Smooth muscle cell (in vitro differentiated cells): ENCODE results near the gene ADORA2B. TPM values are rescaled to one million over a fixed set of nuclear protein-coding genes. Genes with fewer than 3 reads are reported as not detected.

Source experiments
- DNase-seq: peaks from one replicate; lab custom pipeline; 2025; ENCODE audit not compliant: unreplicated experiment; lab: John Stamatoyannopoulos, UW
- H2AFZ ChIP-seq: fragments of 200-600 bp; sonication (generic); 2 replicates; pipeline ENCODE4 v1.6.0; 2016; ENCODE audit warnings: antibody characterized with exemption, low read depth, mild to moderate bottlenecking
- H3F3A ChIP-seq: fragments of 200-600 bp; sonication (generic); 2 replicates; pipeline ENCODE4 v1.6.0; 2017; ENCODE audit warnings: antibody characterized with exemption, low read depth
- H3K27ac ChIP-seq: fragments of 200-600 bp; sonication (generic); 2 replicates; pipeline ENCODE4 v1.5.1; 2016; ENCODE audit warnings: low read depth, mild to moderate bottlenecking
- H3K27me3 ChIP-seq: fragments of 200-600 bp; sonication (generic); 2 replicates; pipeline ENCODE4 v1.6.1; 2016; ENCODE audit warnings: low read depth, mild to moderate bottlenecking
- H3K36me3 ChIP-seq: fragments of 200-600 bp; sonication (generic); 2 replicates; pipeline ENCODE4 v1.5.1; 2016; ENCODE audit warnings: low read depth
- H3K4me1 ChIP-seq: fragments of 200-600 bp; sonication (generic); 2 replicates; pipeline ENCODE4 v1.5.1; 2016; ENCODE audit warnings: low read depth
- H3K4me2 ChIP-seq: fragments of 200-600 bp; sonication (generic); 2 replicates; pipeline ENCODE4 v1.6.0; 2016; ENCODE audit warnings: mild to moderate bottlenecking
- H3K4me3 ChIP-seq: fragments of 200-600 bp; sonication (generic); 2 replicates; pipeline ENCODE4 v1.5.1; 2016; ENCODE audit warnings: mild to moderate bottlenecking
- H3K79me2 ChIP-seq: fragments of 200-600 bp; sonication (generic); 2 replicates; pipeline ENCODE4 v1.6.0; 2016; ENCODE audit warnings: low read depth, mild to moderate bottlenecking
- H3K9ac ChIP-seq: fragments of 200-600 bp; sonication (generic); 2 replicates; pipeline ENCODE4 v1.6.0; 2016; ENCODE audit warnings: low read depth
- H3K9me3 ChIP-seq: fragments of 200-600 bp; sonication (generic); replicated peaks from 2 replicates; pipeline ENCODE4 v1.5.1; 2016; ENCODE audit warnings: low read depth
- H4K20me1 ChIP-seq: fragments of 200-600 bp; sonication (generic); 2 replicates; pipeline ENCODE4 v1.6.0; 2016; ENCODE audit warnings: low read depth
- WGBS: methylation state at CpG from one replicate; pipeline ENCODE4 v1.1.7; 2016; ENCODE audit warnings: low lambda C conversion rate; 5-methylcytosine and 5-hydroxymethylcytosine counted together
- polyA plus RNA-seq: library from polyadenylated mRNA; unstranded; fragments of >200 nt; fragmentation: Nextera tagmentation; extraction: Ambion mirVana; gene quantifications from 2 replicates; pipeline ENCODE4 v1.2.1, GENCODE V29; 2016
- total RNA-seq: library from RNA; depleted of rRNA; stranded (reverse); fragments of >200 nt; gene quantifications from 2 replicates; pipeline ENCODE4 v1.2.3, GENCODE V29; 2014
- TF ChIP-seq, protein P1 (sequence below): fragments of 200-600 bp; sonication (generic); IDR thresholded peaks from 2 replicates; pipeline ENCODE4 v1.5.1; 2017; ENCODE audit warnings: borderline replicate concordance, mild to moderate bottlenecking, antibody characterized with exemption; ENCODE audit not compliant: insufficient read depth, poor library complexity, severe bottlenecking

The ADORA2B gene
- total and polyA plus RNA-seq, 2 experiments from 2014 or later, result 14.2 to 17.0 TPM

DNA sequence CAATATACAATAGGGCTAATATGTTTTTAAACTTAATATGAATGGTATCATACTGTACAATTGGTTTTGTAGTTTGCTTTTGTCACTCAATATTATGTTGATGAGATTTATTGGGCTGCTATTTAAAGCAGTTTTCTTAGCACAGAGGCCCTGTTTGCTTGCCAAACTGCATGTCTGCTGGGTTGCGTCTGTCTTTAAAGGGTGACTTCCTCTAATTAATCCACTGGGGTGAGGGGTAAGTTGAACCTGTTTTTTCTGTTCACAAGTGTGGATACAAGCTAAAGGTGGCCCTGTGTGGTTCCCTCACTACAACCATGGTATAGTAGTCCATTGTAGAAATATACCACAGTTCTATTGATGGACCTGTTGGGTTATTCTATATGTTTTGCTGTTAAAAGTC lies 74.4 kb downstream of the ADORA2B start:
- no peak for DNase-seq
- Histone ChIP-seq H4K20me1 (peaks cover 16% of the 10 kb centered on the region), H3K79me2 (peaks cover 39% of the 10 kb centered on the region)

DNA sequence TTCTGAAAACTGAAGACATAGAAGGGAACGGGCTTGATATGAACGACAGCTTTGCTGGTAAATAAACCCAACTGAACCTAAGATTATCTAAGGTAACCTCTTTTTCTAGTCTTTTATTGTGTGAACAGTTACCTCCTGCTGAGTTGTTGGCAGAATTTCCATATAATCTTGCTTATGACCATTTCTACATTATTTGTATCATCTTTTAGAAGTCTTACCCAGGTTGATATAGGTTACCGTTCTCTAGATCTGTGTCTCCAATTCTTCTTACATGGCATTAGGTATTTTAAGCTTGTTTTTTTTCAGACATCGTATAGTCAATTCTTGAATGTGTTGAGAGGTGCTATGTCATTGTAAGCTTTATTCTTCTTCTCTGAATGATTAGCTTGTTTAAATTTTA lies 79.0 kb downstream of the ADORA2B start:
- WGBS, result 72% methylated on average over 4 of the region's 4 CpGs
- Histone ChIP-seq H3K27ac (no peak overlapping the region), H4K20me1 (peaks cover 19% of the 10 kb centered on the region), H3K4me1 (peaks cover 4% of the 10 kb centered on the region), H3K79me2 (peaks cover 9% of the 10 kb centered on the region), H3K4me2 (no peak overlapping the region), H3K9ac (no peak overlapping the region), H3K4me3 (no peak overlapping the region), H2AFZ (no peak overlapping the region), H3K9me3 (no peaks in the 10 kb centered on the region), H3K36me3 (peaks cover 20% of the 10 kb centered on the region), H3F3A (peaks cover 32% of the 10 kb centered on the region), H3K27me3 (no peaks in the 10 kb centered on the region)
- no peak for DNase-seq
- TF ChIP-seq, protein P1, sequence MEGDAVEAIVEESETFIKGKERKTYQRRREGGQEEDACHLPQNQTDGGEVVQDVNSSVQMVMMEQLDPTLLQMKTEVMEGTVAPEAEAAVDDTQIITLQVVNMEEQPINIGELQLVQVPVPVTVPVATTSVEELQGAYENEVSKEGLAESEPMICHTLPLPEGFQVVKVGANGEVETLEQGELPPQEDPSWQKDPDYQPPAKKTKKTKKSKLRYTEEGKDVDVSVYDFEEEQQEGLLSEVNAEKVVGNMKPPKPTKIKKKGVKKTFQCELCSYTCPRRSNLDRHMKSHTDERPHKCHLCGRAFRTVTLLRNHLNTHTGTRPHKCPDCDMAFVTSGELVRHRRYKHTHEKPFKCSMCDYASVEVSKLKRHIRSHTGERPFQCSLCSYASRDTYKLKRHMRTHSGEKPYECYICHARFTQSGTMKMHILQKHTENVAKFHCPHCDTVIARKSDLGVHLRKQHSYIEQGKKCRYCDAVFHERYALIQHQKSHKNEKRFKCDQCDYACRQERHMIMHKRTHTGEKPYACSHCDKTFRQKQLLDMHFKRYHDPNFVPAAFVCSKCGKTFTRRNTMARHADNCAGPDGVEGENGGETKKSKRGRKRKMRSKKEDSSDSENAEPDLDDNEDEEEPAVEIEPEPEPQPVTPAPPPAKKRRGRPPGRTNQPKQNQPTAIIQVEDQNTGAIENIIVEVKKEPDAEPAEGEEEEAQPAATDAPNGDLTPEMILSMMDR, result no peak

More for the DNA sequence above, 74.4 kb downstream of the ADORA2B start:
- Histone ChIP-seq H2AFZ (no peak overlapping the region), H3K9ac (no peak overlapping the region), H3K27me3 (no peaks in the 10 kb centered on the region), H3K36me3 (peaks cover 3% of the 10 kb centered on the region), H3K4me1 (no peaks in the 10 kb centered on the region), H3K27ac (no peak overlapping the region), H3F3A (peaks cover 16% of the 10 kb centered on the region), H3K9me3 (no peaks in the 10 kb centered on the region), H3K4me3 (no peak overlapping the region), H3K4me2 (no peak overlapping the region)
- TF ChIP-seq, protein P1, result no peak
- 92% methylated on average over 1 of the region's 1 CpG for WGBS

DNA sequence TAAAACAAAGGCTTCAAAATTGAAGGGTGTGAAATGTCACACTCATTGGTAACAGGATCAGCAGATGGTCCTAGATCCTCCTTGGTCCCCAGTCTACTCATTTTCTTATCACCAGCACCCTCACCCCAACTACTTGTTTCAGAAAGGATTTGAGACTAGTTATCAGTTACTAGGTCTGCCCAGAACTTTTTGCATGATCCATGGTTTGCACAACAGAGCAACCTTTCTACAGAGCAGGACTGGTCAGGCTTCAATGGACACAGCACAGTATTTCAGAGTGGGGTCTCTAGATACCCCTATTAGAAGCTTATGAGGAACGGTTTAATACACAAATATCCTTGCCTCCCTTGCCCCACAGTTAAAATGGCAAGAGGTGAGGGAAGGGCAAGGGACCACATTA lies 80.3 kb downstream of the ADORA2B start:
- Histone ChIP-seq H3K4me3 (no peak overlapping the region), H3K4me2 (no peak overlapping the region), H3K27me3 (no peaks in the 10 kb centered on the region), H3K9me3 (no peaks in the 10 kb centered on the region), H4K20me1 (peaks cover 19% of the 10 kb centered on the region), H3K36me3 (peaks cover 24% of the 10 kb centered on the region), H3K4me1 (peaks cover 4% of the 10 kb centered on the region), H2AFZ (no peak overlapping the region), H3K9ac (no peak overlapping the region), H3F3A (peaks cover 37% of the 10 kb centered on the region), H3K27ac (no peak overlapping the region), H3K79me2 (peaks cover 4% of the 10 kb centered on the region)
- WGBS, result 96% methylated on average over 1 of the region's 1 CpG
- DNase-seq, result no peak
- TF ChIP-seq, protein P1, result no peak

Other genes with a start within 250 kb of the ADORA2B start
- 39.6 and 52.8 TPM in 2 replicates for gene ZNF286A, start 245.4 kb upstream of the ADORA2B start, total RNA-seq
- gene ZNF286A, start 245.4 kb upstream of the ADORA2B start, polyA plus RNA-seq, result 9.2 and 17.9 TPM in 2 replicates
- 1.2 TPM in 1 of 2 replicates, not detected in the other for gene TBC1D26, start 212.8 kb upstream of the ADORA2B start, total RNA-seq
- gene TBC1D26, start 212.8 kb upstream of the ADORA2B start, polyA plus RNA-seq, result 1.3 and 1.8 TPM in 2 replicates
- gene ZSWIM7, start 54.6 kb downstream of the ADORA2B start, total RNA-seq, result 11.7 and 16.8 TPM in 2 replicates
- gene ZSWIM7, start 54.6 kb downstream of the ADORA2B start, polyA plus RNA-seq, result 22.0 and 23.6 TPM in 2 replicates
- 18.1 and 38.7 TPM in 2 replicates for gene TTC19, start 54.7 kb downstream of the ADORA2B start, total RNA-seq
- gene TTC19, start 54.7 kb downstream of the ADORA2B start, polyA plus RNA-seq, result 17.4 and 22.9 TPM in 2 replicates